Transverse colon (tissue), 3 donors: ENCODE results near the gene PLD6.

ENCODE experiments used
- CTCF ChIP-seq, 5 experiments: fragments of 200-600 bp in 3 of 5; fragments of 450-650 bp in 2 of 5; sonication (generic) in 3 of 5; IDR thresholded peaks; 1 replicate in 2 of 5; 2 replicates in 3 of 5; pipeline ENCODE4 v1.5.1; 2016 to 2017; ENCODE audit warnings: antibody characterized with exemption in 5 of 5, inconsistent platforms in 3 of 5, mild to moderate bottlenecking in 2 of 5, moderate library complexity in 1 of 5
- EP300 ChIP-seq: sonication (generic); formaldehyde crosslinking; IDR thresholded peaks from one replicate; pipeline ENCODE4 v1.6.1; 2017; ENCODE audit warnings: antibody characterized with exemption, low read depth
- POLR2A ChIP-seq: fragments of 450-650 bp; IDR thresholded peaks from one replicate; pipeline ENCODE4 v1.6.1; 2016; ENCODE audit warnings: antibody characterized with exemption, mild to moderate bottlenecking, moderate library complexity

GRCh38 chr17:17182598-17183136 is 23.5 kb downstream of the PLD6 start:
- TF ChIP-seq POLR2A, result no peak
- no peak for TF ChIP-seq CTCF (IDR thresholded peaks at IDR 0.05)
- TF ChIP-seq EP300, result no peak
